Activated T-cell treated with anti-CD3 and anti-CD28 coated beads, Interleukin-2, amount 50 U/mL, for 4 hours (primary cell): ENCODE data around the gene KLHL36. TPM values are rescaled to one million over a fixed set of nuclear protein-coding genes. Genes with fewer than 3 reads are reported as not detected.

Source experiments
- ATAC-seq, 2 donors: fragments of 200-7000 bp; cut with Tn5 transposase; one replicate each; pipeline ENCODE4 v1.10.0; 2021
- DNase-seq: peaks from one replicate; pipeline ENCODE4 v3.0.0-alpha.2; 2020
- H3K27me3 Mint-ChIP-seq: one replicate; pipeline ENCODE4 v1.8.0; 2021; ENCODE audit warnings: low read depth, mixed read lengths
- H3K36me3 Mint-ChIP-seq: one replicate; pipeline ENCODE4 v1.8.0; 2022; ENCODE audit warnings: mixed read lengths; ENCODE audit not compliant: insufficient read depth
- H3K4me1 Mint-ChIP-seq: one replicate; pipeline ENCODE4 v1.8.0; 2021; ENCODE audit warnings: low read depth, mixed read lengths
- H3K4me3 Mint-ChIP-seq: one replicate; pipeline ENCODE4 v1.8.0; 2021; ENCODE audit warnings: mild to moderate bottlenecking, moderate library complexity, mixed read lengths
- H3K9me3 Mint-ChIP-seq: one replicate; pipeline ENCODE4 v1.8.0; 2021; ENCODE audit warnings: mixed read lengths
- total RNA-seq, 3 donors: library from RNA; stranded (reverse); gene quantifications; one replicate each; pipeline ENCODE4 v1.2.1, GENCODE V29; 2021

The KLHL36 gene
- total RNA-seq, 3 donors from 2014 or later = 28.9 to 32.1 (median 31.0) TPM

GRCh38 chr16:84699147-84699711 is 50.9 kb downstream of the KLHL36 start:
- H3K36me3 Mint-ChIP-seq = peaks cover 2% of the 10 kb centered on the region
- peak overlapping the region; percentile 83 for H3K4me3 Mint-ChIP-seq
- ATAC-seq (peak; percentile 8 to 12), DNase-seq (no peak)
- H3K9me3 Mint-ChIP-seq = no peaks in the 10 kb centered on the region
- no peaks in the 10 kb centered on the region for H3K27me3 Mint-ChIP-seq
- peaks cover 31% of the 10 kb centered on the region for H3K4me1 Mint-ChIP-seq

- H3K9me3 Mint-ChIP-seq = no peaks in the 10 kb centered on the region
- peak within 1 kb of the TSS; percentile 95 for H3K4me3 Mint-ChIP-seq
- no peaks in the 10 kb centered on the region for H3K27me3 Mint-ChIP-seq
- DNase-seq (peak; percentile 77), ATAC-seq (peak; percentile 82 to 83)
- peaks cover 2% of the 10 kb centered on the region for H3K36me3 Mint-ChIP-seq
- peaks cover 36% of the 10 kb centered on the region for H3K4me1 Mint-ChIP-seq
These were observed 51.6 kb downstream of the KLHL36 start, which contains the start of gene USP10 for GRCh38 chr16:84699712-84700445. USP10 (plus strand) TSS chr16:84700000; CDS start chr16:84700091, 91 bp downstream.

GRCh38 chr16:84700446-84701300 is 52.4 kb downstream of the KLHL36 start:
- no peaks in the 10 kb centered on the region for H3K27me3 Mint-ChIP-seq
- peaks cover 5% of the 10 kb centered on the region for H3K36me3 Mint-ChIP-seq
- no peaks in the 10 kb centered on the region for H3K9me3 Mint-ChIP-seq
- peak; percentile 12 for DNase-seq
- ATAC-seq = peak; percentile 52 to 58
- peak overlapping the region; percentile 95 for H3K4me3 Mint-ChIP-seq
- H3K4me1 Mint-ChIP-seq = peaks cover 43% of the 10 kb centered on the region

DNA sequence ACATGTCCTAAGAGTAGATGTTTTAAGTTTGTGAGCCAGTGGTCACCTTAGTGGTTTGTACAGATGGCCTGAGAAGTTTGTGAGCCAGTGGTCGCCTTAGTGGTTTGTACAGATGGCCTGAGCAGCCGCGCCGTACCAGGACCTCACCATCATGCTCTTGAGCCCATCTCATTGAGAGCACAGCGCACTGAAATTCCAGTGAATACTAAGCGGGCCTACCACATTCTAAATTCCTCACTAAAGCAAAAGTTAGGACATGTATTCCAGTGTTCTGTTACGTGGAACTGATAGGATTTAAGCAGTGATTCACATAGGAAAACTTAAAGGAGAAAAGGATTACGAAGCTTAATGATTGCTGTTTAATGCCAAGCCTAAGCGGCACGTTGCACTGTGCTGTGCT is 55.4 kb downstream of the KLHL36 start:
- Mint-ChIP-seq H3K9me3 (no peaks in the 10 kb centered on the region), H3K4me1 (peaks cover 61% of the 10 kb centered on the region), H3K36me3 (peaks cover 8% of the 10 kb centered on the region), H3K27me3 (no peaks in the 10 kb centered on the region), H3K4me3 (no peak overlapping the region)
- DNase-seq (no peak), ATAC-seq (no peak)

GRCh38 chr16:84704253-84704652 is 55.9 kb downstream of the KLHL36 start:
- peaks cover 64% of the 10 kb centered on the region for H3K4me1 Mint-ChIP-seq

GRCh38 chr16:84706856-84707255 is 58.5 kb downstream of the KLHL36 start:
- Mint-ChIP-seq H3K4me1 (peaks cover 79% of the 10 kb centered on the region), H3K4me3 (no peak overlapping the region), H3K9me3 (no peaks in the 10 kb centered on the region), H3K36me3 (peaks cover 18% of the 10 kb centered on the region), H3K27me3 (no peaks in the 10 kb centered on the region)
- DNase-seq (no peak), ATAC-seq (no peak)

More at GRCh38 chr16:84704253-84704652, 55.9 kb downstream of the KLHL36 start:
- no peaks in the 10 kb centered on the region for H3K27me3 Mint-ChIP-seq
- ATAC-seq (no peak), DNase-seq (no peak)
- no peak overlapping the region for H3K4me3 Mint-ChIP-seq
- H3K9me3 Mint-ChIP-seq = no peaks in the 10 kb centered on the region
- peaks cover 11% of the 10 kb centered on the region for H3K36me3 Mint-ChIP-seq

GRCh38 chr16:84709609-84710008 is 61.3 kb downstream of the KLHL36 start:
- DNase-seq (no peak), ATAC-seq (peak in 1 of 2 donors; percentile 15)
- Mint-ChIP-seq H3K9me3 (no peaks in the 10 kb centered on the region), H3K4me1 (peaks cover 85% of the 10 kb centered on the region), H3K27me3 (no peaks in the 10 kb centered on the region), H3K4me3 (no peak overlapping the region), H3K36me3 (peaks cover 18% of the 10 kb centered on the region)

GRCh38 chr16:84710686-84711085 is 62.4 kb downstream of the KLHL36 start:
- no peak for ATAC-seq
- H3K36me3 Mint-ChIP-seq = peaks cover 15% of the 10 kb centered on the region
- no peak overlapping the region for H3K4me3 Mint-ChIP-seq
- H3K27me3 Mint-ChIP-seq = no peaks in the 10 kb centered on the region
- DNase-seq = no peak
- peaks cover 83% of the 10 kb centered on the region for H3K4me1 Mint-ChIP-seq
- H3K9me3 Mint-ChIP-seq = no peaks in the 10 kb centered on the region

Other genes starting within 250 kb of the KLHL36 start
- gene MEAK7, start 143.9 kb upstream of the KLHL36 start, total RNA-seq = 1 to 10 TPM; 2.2 to 2.7 (median 2.4) TPM
- 100 to 1,000 TPM; 209 to 331 (median 274) TPM for gene COTL1, start 30.4 kb upstream of the KLHL36 start, total RNA-seq
- 100 to 1,000 TPM; 118 to 142 (median 135) TPM for gene USP10, start 51.5 kb downstream of the KLHL36 start, total RNA-seq
- under 1 TPM; 0.11 to 0.57 (median 0.46) TPM for gene CRISPLD2, start 171.5 kb downstream of the KLHL36 start, total RNA-seq